ENCODE measurements around the gene MASP1.

The MASP1 gene

GRCh38 chr3:187257471-187257870 is 34.1 kb downstream of the MASP1 start:
- no peak overlapping the region for H3K14ac ChIP-seq (ENCODE audit: low read length)
- WGBS (ENCODE audit: extremely low coverage, insufficient coverage, insufficient read length) = no CpG with 5 or more reads among the region's 6 CpGs

DNA sequence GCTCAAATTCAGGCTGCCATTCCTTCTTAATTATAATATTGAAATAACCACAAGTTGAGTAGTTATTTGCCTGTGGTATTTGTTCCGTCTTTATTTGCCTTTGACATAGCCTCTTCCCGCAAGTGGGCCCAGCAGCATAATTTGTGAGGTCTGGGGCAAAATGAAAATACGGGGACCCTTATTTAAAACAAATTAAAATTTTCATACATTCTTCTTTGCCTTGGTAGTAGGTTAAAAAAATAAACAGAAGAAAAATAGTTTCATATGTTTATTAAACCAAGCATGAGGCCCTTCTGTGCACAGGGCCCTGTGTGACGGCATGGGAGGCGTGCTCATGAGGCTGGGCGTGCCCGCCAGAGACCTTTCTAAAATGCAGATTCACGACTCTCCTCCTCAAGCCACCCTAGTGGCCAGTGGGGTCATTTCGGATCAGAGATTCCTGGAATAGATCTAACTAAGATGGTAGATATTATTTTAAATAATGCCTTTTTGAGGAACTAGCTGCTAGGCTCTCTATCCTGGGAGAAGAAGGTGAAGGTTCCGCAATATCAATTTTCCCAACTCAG is 35.4 kb downstream of the MASP1 start:
- Histone ChIP-seq H3K27ac (ENCODE audit: low read depth, low read length) (no peak overlapping the region), H3K4me3 (ENCODE audit: low read depth, low read length) (no peak overlapping the region), H3K27me3 (ENCODE audit: insufficient read depth, low read length) (no peaks in the 10 kb centered on the region), H3K14ac (ENCODE audit: low read length) (no peak overlapping the region), H3K9me3 (ENCODE audit: insufficient read depth, low read depth, low read length) (no peaks in the 10 kb centered on the region), H4K91ac (ENCODE audit: low read depth, low read length) (no peak overlapping the region), H3K79me1 (ENCODE audit: low read length) (no peaks in the 10 kb centered on the region), H4K8ac (ENCODE audit: low read depth, low read length) (no peak overlapping the region), H3K36me3 (ENCODE audit: control insufficient read depth in 1 of 2, insufficient read depth in 2 of 2, low read length in 2 of 2) (no peaks in the 10 kb centered on the region), H3K4me1 (ENCODE audit: control insufficient read depth in 1 of 2, insufficient read depth in 2 of 2, low read length in 2 of 2) (no peaks in the 10 kb centered on the region), H2BK120ac (ENCODE audit: insufficient read depth, low read length, poor library complexity) (no peak overlapping the region), H4K12ac (ENCODE audit: low read depth, low read length) (no peak overlapping the region), H2AFZ (ENCODE audit: insufficient read depth, low read length, poor library complexity) (no peak overlapping the region), H3K18ac (ENCODE audit: low read length) (no peak overlapping the region), H3K79me2 (ENCODE audit: control insufficient read depth, insufficient read depth, low read length, poor library complexity) (no peaks in the 10 kb centered on the region), H2BK5ac (ENCODE audit: low read depth, low read length, poor library complexity) (no peak overlapping the region), H3K9ac (ENCODE audit: low read length) (no peak overlapping the region), H3K4ac (ENCODE audit: low read depth, low read length) (no peak overlapping the region), H3K23ac (ENCODE audit: low read length) (no peak overlapping the region), H2AK5ac (ENCODE audit: low read length) (no peak overlapping the region), H2BK12ac (ENCODE audit: low read length) (no peak overlapping the region), H3K4me2 (ENCODE audit: low read length) (no peak overlapping the region)
- WGBS (ENCODE audit: extremely low coverage, insufficient coverage, insufficient read length) = no CpG with 5 or more reads among the region's 10 CpGs
- no peak for DNase-seq

More at GRCh38 chr3:187257471-187257870, 34.1 kb downstream of the MASP1 start:
- H2BK5ac ChIP-seq (ENCODE audit: low read depth, low read length, poor library complexity) = no peak overlapping the region
- H3K18ac ChIP-seq (ENCODE audit: low read length) = no peak overlapping the region
- H3K36me3 ChIP-seq (ENCODE audit: control insufficient read depth in 1 of 2, insufficient read depth in 2 of 2, low read length in 2 of 2) = no peaks in the 10 kb centered on the region
- no peak overlapping the region for H2BK120ac ChIP-seq (ENCODE audit: insufficient read depth, low read length, poor library complexity)
- H2BK12ac ChIP-seq (ENCODE audit: low read length) = no peak overlapping the region
- no peak overlapping the region for H3K9ac ChIP-seq (ENCODE audit: low read length)
- no peaks in the 10 kb centered on the region for H3K4me1 ChIP-seq (ENCODE audit: control insufficient read depth in 1 of 2, insufficient read depth in 2 of 2, low read length in 2 of 2)
- H3K27me3 ChIP-seq (ENCODE audit: insufficient read depth, low read length) = no peaks in the 10 kb centered on the region
- no peak overlapping the region for H3K4me3 ChIP-seq (ENCODE audit: low read depth, low read length)
- H4K8ac ChIP-seq (ENCODE audit: low read depth, low read length) = no peak overlapping the region
- H2AK5ac ChIP-seq (ENCODE audit: low read length) = no peak overlapping the region
- H3K9me3 ChIP-seq (ENCODE audit: insufficient read depth, low read depth, low read length) = no peaks in the 10 kb centered on the region
- H3K79me1 ChIP-seq (ENCODE audit: low read length) = no peaks in the 10 kb centered on the region
- no peak overlapping the region for H4K91ac ChIP-seq (ENCODE audit: low read depth, low read length)
- H3K4me2 ChIP-seq (ENCODE audit: low read length) = no peak overlapping the region
- no peak overlapping the region for H2AFZ ChIP-seq (ENCODE audit: insufficient read depth, low read length, poor library complexity)
- H3K4ac ChIP-seq (ENCODE audit: low read depth, low read length) = no peak overlapping the region
- H3K23ac ChIP-seq (ENCODE audit: low read length) = no peak overlapping the region
- peak; percentile 54 to 70 for DNase-seq
- H4K12ac ChIP-seq (ENCODE audit: low read depth, low read length) = no peak overlapping the region
- H3K27ac ChIP-seq (ENCODE audit: low read depth, low read length) = no peak overlapping the region
- no peaks in the 10 kb centered on the region for H3K79me2 ChIP-seq (ENCODE audit: control insufficient read depth, insufficient read depth, low read length, poor library complexity)

DNA sequence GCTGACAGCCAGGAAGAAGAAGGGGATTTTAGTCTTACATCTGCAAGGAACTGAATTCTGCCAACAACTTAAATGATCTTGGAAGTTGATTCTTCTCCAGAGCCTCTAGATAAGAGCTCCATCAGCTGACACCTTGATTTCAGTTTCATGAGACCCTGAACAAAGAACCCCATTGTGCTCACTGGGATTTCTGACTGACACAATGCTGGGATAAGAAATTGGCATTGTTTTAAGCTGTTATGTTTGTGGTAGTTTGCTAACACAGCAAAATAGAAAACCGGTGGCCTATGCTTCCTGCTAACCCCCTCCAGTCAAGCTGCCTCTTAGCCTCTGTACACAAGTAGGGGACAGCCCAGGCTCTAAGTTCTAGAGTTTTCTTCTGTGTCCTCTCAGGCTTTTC is 36.2 kb downstream of the MASP1 start:
- WGBS (ENCODE audit: extremely low coverage, insufficient coverage, insufficient read length) = no CpG with 5 or more reads among the region's 1 CpG
- no peak overlapping the region for H2BK12ac ChIP-seq (ENCODE audit: low read length)
- H2AK5ac ChIP-seq (ENCODE audit: low read length) = no peak overlapping the region
- no peak overlapping the region for H2AFZ ChIP-seq (ENCODE audit: insufficient read depth, low read length, poor library complexity)
- H3K4ac ChIP-seq (ENCODE audit: low read depth, low read length) = no peak overlapping the region
- no peaks in the 10 kb centered on the region for H3K79me1 ChIP-seq (ENCODE audit: low read length)
- no peak overlapping the region for H4K91ac ChIP-seq (ENCODE audit: low read depth, low read length)
- no peak overlapping the region for H2BK120ac ChIP-seq (ENCODE audit: insufficient read depth, low read length, poor library complexity)
- H3K9ac ChIP-seq (ENCODE audit: low read length) = no peak overlapping the region
- H3K4me3 ChIP-seq (ENCODE audit: low read depth, low read length) = no peak overlapping the region
- no peak for DNase-seq
- H3K27ac ChIP-seq (ENCODE audit: low read depth, low read length) = no peak overlapping the region
- no peaks in the 10 kb centered on the region for H3K27me3 ChIP-seq (ENCODE audit: insufficient read depth, low read length)
- no peaks in the 10 kb centered on the region for H3K36me3 ChIP-seq (ENCODE audit: control insufficient read depth in 1 of 2, insufficient read depth in 2 of 2, low read length in 2 of 2)
- H2BK5ac ChIP-seq (ENCODE audit: low read depth, low read length, poor library complexity) = no peak overlapping the region
- no peak overlapping the region for H3K23ac ChIP-seq (ENCODE audit: low read length)
- H3K4me2 ChIP-seq (ENCODE audit: low read length) = no peak overlapping the region
- H3K4me1 ChIP-seq (ENCODE audit: control insufficient read depth in 1 of 2, insufficient read depth in 2 of 2, low read length in 2 of 2) = no peaks in the 10 kb centered on the region
- H3K14ac ChIP-seq (ENCODE audit: low read length) = no peak overlapping the region
- no peak overlapping the region for H3K18ac ChIP-seq (ENCODE audit: low read length)
- no peak overlapping the region for H4K8ac ChIP-seq (ENCODE audit: low read depth, low read length)
- no peaks in the 10 kb centered on the region for H3K9me3 ChIP-seq (ENCODE audit: insufficient read depth, low read depth, low read length)
- H4K12ac ChIP-seq (ENCODE audit: low read depth, low read length) = no peak overlapping the region
- H3K79me2 ChIP-seq (ENCODE audit: control insufficient read depth, insufficient read depth, low read length, poor library complexity) = no peaks in the 10 kb centered on the region

DNA sequence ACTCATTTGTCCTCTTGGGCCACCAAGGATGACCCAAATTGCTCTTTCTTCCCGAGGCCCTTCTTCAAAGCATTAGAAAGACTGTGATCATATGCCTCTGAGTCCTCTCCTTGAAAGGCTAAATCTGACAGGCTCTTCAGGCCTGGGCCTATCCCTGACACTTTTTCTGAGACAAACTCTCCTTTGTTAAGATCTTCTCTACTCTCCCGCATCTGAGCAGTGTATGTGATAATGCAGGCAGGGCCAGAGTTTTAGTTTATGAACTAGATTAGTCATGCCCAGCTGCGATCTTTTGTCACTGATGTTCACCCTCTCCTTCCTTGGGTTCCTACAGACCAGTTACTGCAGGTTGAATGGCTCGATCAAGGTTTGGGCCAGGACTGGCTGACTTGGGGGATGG is 39.2 kb downstream of the MASP1 start:
- DNase-seq = peak in 1 of 2 donors; percentile 18
- Histone ChIP-seq H3K14ac (ENCODE audit: low read length) (no peak overlapping the region), H3K27me3 (ENCODE audit: insufficient read depth, low read length) (no peaks in the 10 kb centered on the region), H3K4ac (ENCODE audit: low read depth, low read length) (no peak overlapping the region), H2AK5ac (ENCODE audit: low read length) (no peak overlapping the region), H3K79me1 (ENCODE audit: low read length) (no peaks in the 10 kb centered on the region), H4K91ac (ENCODE audit: low read depth, low read length) (no peak overlapping the region), H2AFZ (ENCODE audit: insufficient read depth, low read length, poor library complexity) (no peak overlapping the region), H3K9ac (ENCODE audit: low read length) (no peak overlapping the region), H3K23ac (ENCODE audit: low read length) (no peak overlapping the region), H2BK12ac (ENCODE audit: low read length) (no peak overlapping the region), H3K4me2 (ENCODE audit: low read length) (no peak overlapping the region), H3K27ac (ENCODE audit: low read depth, low read length) (no peak overlapping the region), H3K36me3 (ENCODE audit: control insufficient read depth in 1 of 2, insufficient read depth in 2 of 2, low read length in 2 of 2) (no peaks in the 10 kb centered on the region), H4K8ac (ENCODE audit: low read depth, low read length) (no peak overlapping the region), H3K4me3 (ENCODE audit: low read depth, low read length) (no peak overlapping the region), H3K18ac (ENCODE audit: low read length) (no peak overlapping the region), H4K12ac (ENCODE audit: low read depth, low read length) (no peak overlapping the region), H3K4me1 (ENCODE audit: control insufficient read depth in 1 of 2, insufficient read depth in 2 of 2, low read length in 2 of 2) (no peaks in the 10 kb centered on the region), H3K79me2 (ENCODE audit: control insufficient read depth, insufficient read depth, low read length, poor library complexity) (no peaks in the 10 kb centered on the region), H2BK5ac (ENCODE audit: low read depth, low read length, poor library complexity) (no peak overlapping the region), H3K9me3 (ENCODE audit: insufficient read depth, low read depth, low read length) (no peaks in the 10 kb centered on the region), H2BK120ac (ENCODE audit: insufficient read depth, low read length, poor library complexity) (no peak overlapping the region)
- WGBS (ENCODE audit: extremely low coverage, insufficient coverage, insufficient read length) = no CpG with 5 or more reads among the region's 4 CpGs
